ENCODE measurements around the gene EFCAB12. TPM values are rescaled to one million over a fixed set of nuclear protein-coding genes. Genes with fewer than 3 reads are reported as not detected.

The EFCAB12 gene
- total RNA-seq, 1 donor from 2014 or later: 0.34 TPM

GRCh38 chr3:129441215-129441614, 12.8 kb upstream of the EFCAB12 start:
- H3K27ac Mint-ChIP-seq: peak overlapping the region; percentile 98
- no peak for DNase-seq (ENCODE audit: low spot score)
- intact Hi-C loops (cut with micrococcal nuclease): loop anchor here (2.0 to 10.0 kb wide), 8 partner anchors 124 to 789 kb away; partner anchors contain the start of genes PLXND1, RAB43, RPN1 and TMCC1
- peak overlapping the region; percentile 89 for H3K4me3 Mint-ChIP-seq
- H3K9me3 Mint-ChIP-seq: no peaks in the 10 kb centered on the region
- H3K27me3 Mint-ChIP-seq (ENCODE audit: insufficient read depth): no peaks in the 10 kb centered on the region
- H3K36me3 Mint-ChIP-seq (ENCODE audit: low read depth): peaks cover 14% of the 10 kb centered on the region
- peaks cover 51% of the 10 kb centered on the region for H3K4me1 Mint-ChIP-seq (ENCODE audit: low read depth)

DNA sequence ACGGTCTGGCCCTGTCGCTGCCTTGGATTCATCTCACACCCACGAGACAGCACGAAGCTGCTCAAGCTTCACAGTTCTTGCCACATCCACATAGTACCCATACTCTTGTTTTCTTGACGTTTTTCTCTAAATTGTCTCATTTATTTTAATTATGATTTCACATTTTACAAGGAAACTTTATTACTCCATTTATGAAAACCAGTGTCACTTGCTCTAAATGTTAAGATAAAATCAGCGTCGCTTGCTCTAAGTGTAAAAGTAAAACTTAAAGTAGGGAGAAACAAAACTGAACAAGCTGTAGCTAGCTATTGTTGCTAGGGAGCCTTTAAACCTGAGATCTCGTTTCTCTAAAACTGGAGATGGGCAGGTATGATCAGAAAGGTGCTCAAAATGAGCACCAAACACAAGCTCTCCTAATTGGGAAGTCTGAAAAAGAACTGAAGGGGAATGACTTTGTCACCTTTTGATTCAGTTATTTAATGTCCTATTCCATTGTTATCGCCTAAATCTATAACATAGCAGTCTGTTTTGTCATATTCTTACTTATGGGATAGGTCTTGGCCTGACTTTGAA, 12.3 kb upstream of the EFCAB12 start:
- intact Hi-C loops (cut with micrococcal nuclease): loop anchor here (1.0 to 10.0 kb wide), 14 partner anchors 10 to 788 kb away; partner anchors contain the start of genes EFCAB12, HMCES, ISY1 and PLXND1
- Mint-ChIP-seq H3K36me3 (ENCODE audit: low read depth) (peaks cover 15% of the 10 kb centered on the region), H3K9me3 (no peaks in the 10 kb centered on the region), H3K4me3 (peak overlapping the region; percentile 89), H3K4me1 (ENCODE audit: low read depth) (peaks cover 56% of the 10 kb centered on the region), H3K27ac (peak overlapping the region; percentile 98), H3K27me3 (ENCODE audit: insufficient read depth) (no peaks in the 10 kb centered on the region)
- DNase-seq (ENCODE audit: low spot score): no peak

DNA sequence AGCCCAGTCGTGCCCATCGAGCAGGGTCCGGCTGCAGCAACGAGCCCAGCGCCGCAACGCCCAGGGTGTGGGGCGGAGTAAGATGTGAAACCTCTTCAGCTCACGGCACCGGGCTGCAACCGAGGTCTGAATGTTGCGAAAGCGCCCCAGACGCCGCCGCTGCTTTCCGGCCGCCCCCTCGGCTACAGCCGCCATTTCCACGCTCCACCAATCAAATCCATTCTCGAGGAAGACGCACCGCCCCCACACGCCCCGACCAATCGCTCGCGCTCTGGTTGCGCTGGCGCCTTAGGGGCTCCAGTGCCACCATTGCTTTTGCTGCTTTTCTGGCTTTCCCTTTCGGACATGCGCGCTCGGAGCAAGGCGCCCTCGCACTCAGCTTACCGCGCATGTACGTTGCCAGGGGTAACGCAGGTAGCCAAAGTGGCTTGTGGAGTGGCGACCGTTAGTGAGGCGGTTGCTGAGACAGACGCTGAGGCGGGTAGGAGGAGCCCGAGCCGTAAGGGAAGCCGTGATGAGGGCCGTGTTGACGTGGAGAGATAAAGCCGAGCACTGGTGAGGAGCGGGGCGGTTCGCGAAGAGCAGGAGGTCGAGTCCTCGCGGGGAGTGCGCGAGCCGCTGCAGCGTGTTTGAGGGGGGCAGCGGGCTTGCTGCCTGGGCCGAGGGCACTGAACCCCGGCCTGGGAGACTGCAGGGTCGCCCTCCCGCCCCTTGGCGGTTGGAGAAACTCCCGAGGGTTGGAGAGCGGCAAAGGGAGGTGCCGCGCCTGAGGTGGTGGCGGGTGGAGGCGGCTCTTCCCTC, 11.6 kb upstream of the EFCAB12 start, which contains the start of the genes IFT122 and MBD4:
Gene IFT122, plus strand, starts transcription at position 408 of the 801 bp plus-strand sequence. Its CDS starts 107 bp downstream, at position 515.
Gene MBD4, minus strand, starts transcription at position 132 of the 801 bp plus-strand sequence. Its CDS starts 115 bp downstream, at position 17.
- H3K4me3 Mint-ChIP-seq: peak within 1 kb of the TSS; percentile 89
- H3K4me1 Mint-ChIP-seq (ENCODE audit: low read depth): peaks cover 63% of the 10 kb centered on the region
- peak within 1 kb of the TSS; percentile 98 for H3K27ac Mint-ChIP-seq
- peak; percentile 100 for DNase-seq (ENCODE audit: low spot score)
- peaks cover 20% of the 10 kb centered on the region for H3K36me3 Mint-ChIP-seq (ENCODE audit: low read depth)
- H3K9me3 Mint-ChIP-seq: no peaks in the 10 kb centered on the region
- intact Hi-C loops (cut with micrococcal nuclease): loop anchor here (1.0 to 10.0 kb wide), 15 partner anchors 10 to 1457 kb away; partner anchors contain the start of genes EFCAB12, HMCES, ISY1 and PLXND1
- H3K27me3 Mint-ChIP-seq (ENCODE audit: insufficient read depth): no peaks in the 10 kb centered on the region

DNA sequence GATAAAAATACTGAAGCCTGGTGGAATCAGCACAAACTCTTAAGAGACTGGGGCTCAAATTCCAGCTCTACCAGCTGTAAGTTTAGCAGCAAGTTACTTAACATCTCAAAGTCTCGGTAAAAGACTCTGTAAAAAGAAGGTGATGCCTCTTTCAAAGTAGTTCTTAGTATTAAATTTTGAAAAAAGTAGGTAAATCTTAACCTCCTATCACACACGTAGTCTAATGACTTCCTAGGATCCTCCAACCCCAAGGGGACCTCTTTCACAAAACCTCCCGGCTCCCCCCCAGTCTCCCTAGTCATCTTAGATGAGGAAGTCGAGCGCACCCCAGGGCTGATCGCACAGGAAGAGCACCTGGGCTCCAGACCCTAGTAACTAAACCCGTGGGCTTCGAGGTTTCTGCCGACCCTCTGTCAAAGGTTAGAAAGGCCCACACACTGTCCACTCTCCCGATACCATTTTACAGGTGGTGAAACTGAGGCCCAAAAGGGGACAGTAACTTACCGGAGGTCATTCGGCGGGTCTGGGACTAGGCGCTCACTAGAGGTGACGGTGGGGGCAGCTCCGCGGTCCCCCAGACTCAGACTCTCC, 10.9 kb upstream of the EFCAB12 start:
- peaks cover 69% of the 10 kb centered on the region for H3K4me1 Mint-ChIP-seq (ENCODE audit: low read depth)
- no peaks in the 10 kb centered on the region for H3K27me3 Mint-ChIP-seq (ENCODE audit: insufficient read depth)
- no peak for DNase-seq (ENCODE audit: low spot score)
- peak overlapping the region; percentile 98 for H3K27ac Mint-ChIP-seq
- peak overlapping the region; percentile 89 for H3K4me3 Mint-ChIP-seq
- peaks cover 21% of the 10 kb centered on the region for H3K36me3 Mint-ChIP-seq (ENCODE audit: low read depth)
- no peaks in the 10 kb centered on the region for H3K9me3 Mint-ChIP-seq
- intact Hi-C loops (cut with micrococcal nuclease): loop anchor here (5.0 kb wide), 1 partner anchor 1458 kb away; no protein-coding TSS in a partner anchor

- Mint-ChIP-seq H3K9me3 (no peaks in the 10 kb centered on the region), H3K27me3 (ENCODE audit: insufficient read depth) (no peaks in the 10 kb centered on the region), H3K4me1 (ENCODE audit: low read depth) (peaks cover 61% of the 10 kb centered on the region), H3K4me3 (no peak overlapping the region), H3K36me3 (ENCODE audit: low read depth) (peaks cover 44% of the 10 kb centered on the region), H3K27ac (no peak overlapping the region)
- intact Hi-C loops (cut with micrococcal nuclease): loop anchor here (5.0 kb wide), 1 partner anchor 1462 kb away; no protein-coding TSS in a partner anchor
- DNase-seq (ENCODE audit: low spot score): no peak
These were observed 6.9 kb upstream of the EFCAB12 start for GRCh38 chr3:129435367-129435766.

- H3K4me1 Mint-ChIP-seq (ENCODE audit: low read depth): peaks cover 70% of the 10 kb centered on the region
- intact Hi-C loops (cut with micrococcal nuclease): no loop called here
These were observed 5.7 kb upstream of the EFCAB12 start for GRCh38 chr3:129434140-129434539.

DNA sequence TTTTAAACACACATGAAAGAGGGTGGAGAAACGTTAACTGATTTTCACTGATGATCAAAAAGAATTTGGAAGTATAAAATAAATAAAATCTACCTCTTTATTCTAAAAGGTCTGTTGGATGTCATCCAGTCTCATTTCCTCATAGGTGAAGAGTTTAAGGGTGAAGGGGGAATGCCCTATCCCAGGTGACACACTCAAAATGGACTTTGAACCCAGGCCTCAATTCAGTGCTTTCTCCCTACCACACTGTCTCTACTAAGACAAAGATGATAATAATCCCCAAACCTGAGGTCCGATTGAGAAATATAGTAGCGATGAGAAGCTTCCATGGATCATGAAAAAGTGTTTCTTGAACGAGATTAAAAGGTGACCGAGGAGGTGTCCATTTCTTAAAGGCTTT, 5.1 kb upstream of the EFCAB12 start:
- peaks cover 74% of the 10 kb centered on the region for H3K4me1 Mint-ChIP-seq (ENCODE audit: low read depth)
- no peak for DNase-seq (ENCODE audit: low spot score)
- no peaks in the 10 kb centered on the region for H3K9me3 Mint-ChIP-seq
- H3K27ac Mint-ChIP-seq: no peak overlapping the region
- intact Hi-C loops (cut with micrococcal nuclease): no loop called here
- H3K4me3 Mint-ChIP-seq: no peak overlapping the region
- no peaks in the 10 kb centered on the region for H3K27me3 Mint-ChIP-seq (ENCODE audit: insufficient read depth)
- peaks cover 50% of the 10 kb centered on the region for H3K36me3 Mint-ChIP-seq (ENCODE audit: low read depth)

More at GRCh38 chr3:129434140-129434539, 5.7 kb upstream of the EFCAB12 start:
- peaks cover 46% of the 10 kb centered on the region for H3K36me3 Mint-ChIP-seq (ENCODE audit: low read depth)
- no peak overlapping the region for H3K27ac Mint-ChIP-seq
- no peak overlapping the region for H3K4me3 Mint-ChIP-seq
- no peaks in the 10 kb centered on the region for H3K27me3 Mint-ChIP-seq (ENCODE audit: insufficient read depth)
- DNase-seq (ENCODE audit: low spot score): no peak
- H3K9me3 Mint-ChIP-seq: no peaks in the 10 kb centered on the region

GRCh38 chr3:129432671-129433070, 4.2 kb upstream of the EFCAB12 start:
- Mint-ChIP-seq H3K27me3 (ENCODE audit: insufficient read depth) (peaks cover 4% of the 10 kb centered on the region), H3K4me3 (no peak overlapping the region), H3K9me3 (no peaks in the 10 kb centered on the region), H3K4me1 (ENCODE audit: low read depth) (peaks cover 74% of the 10 kb centered on the region), H3K36me3 (ENCODE audit: low read depth) (peaks cover 47% of the 10 kb centered on the region), H3K27ac (no peak overlapping the region)
- DNase-seq (ENCODE audit: low spot score): no peak
- intact Hi-C loops (cut with micrococcal nuclease): no loop called here

DNA sequence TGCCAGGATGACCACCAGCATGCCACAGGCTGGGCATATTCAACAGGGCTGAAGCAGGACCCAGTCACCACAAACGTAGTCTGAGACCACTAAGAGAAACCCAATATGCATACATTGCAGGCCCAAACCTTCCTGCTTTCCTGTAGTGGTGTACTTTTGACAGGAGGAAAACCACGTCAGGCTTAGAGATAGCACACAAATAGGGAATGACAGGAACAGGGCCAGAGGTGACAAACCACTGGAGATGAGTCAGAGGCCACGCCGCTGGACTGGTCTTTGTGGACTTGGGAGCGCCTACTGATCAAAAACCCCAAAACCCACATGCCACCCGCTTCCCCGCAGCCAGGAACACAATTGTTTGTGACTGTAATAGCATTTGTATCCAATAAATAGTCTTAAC, 3.6 kb upstream of the EFCAB12 start:
- Mint-ChIP-seq H3K36me3 (ENCODE audit: low read depth) (peaks cover 44% of the 10 kb centered on the region), H3K4me3 (no peak overlapping the region), H3K4me1 (ENCODE audit: low read depth) (peaks cover 72% of the 10 kb centered on the region), H3K9me3 (no peaks in the 10 kb centered on the region), H3K27ac (no peak overlapping the region), H3K27me3 (ENCODE audit: insufficient read depth) (peaks cover 4% of the 10 kb centered on the region)
- no peak for DNase-seq (ENCODE audit: low spot score)
- intact Hi-C loops (cut with micrococcal nuclease): no loop called here

DNA sequence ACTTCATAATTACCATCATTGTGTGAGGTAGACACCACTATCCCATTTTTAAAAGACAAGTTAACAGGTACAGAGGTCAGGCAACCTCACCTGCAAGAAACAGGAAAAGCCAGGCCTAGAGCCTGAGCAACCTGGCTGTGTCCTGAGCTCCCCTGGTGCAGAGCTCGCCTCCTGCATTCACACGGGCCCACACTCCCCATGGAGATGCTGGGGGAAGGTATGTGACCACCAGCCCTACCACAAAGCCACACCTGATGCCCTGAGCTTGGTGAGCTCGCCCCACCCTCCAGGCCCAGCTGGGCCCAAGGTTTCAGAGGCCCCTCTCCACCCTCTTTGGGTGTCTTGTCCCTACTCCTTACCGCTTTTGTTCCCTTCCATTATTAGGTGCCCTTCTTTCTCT, 1.2 kb upstream of the EFCAB12 start:
- peaks cover 30% of the 10 kb centered on the region for H3K36me3 Mint-ChIP-seq (ENCODE audit: low read depth)
- no peak for DNase-seq (ENCODE audit: low spot score)
- no peaks in the 10 kb centered on the region for H3K9me3 Mint-ChIP-seq
- peak overlapping the region; percentile 69 for H3K27ac Mint-ChIP-seq
- H3K4me1 Mint-ChIP-seq (ENCODE audit: low read depth): peaks cover 51% of the 10 kb centered on the region
- intact Hi-C loops (cut with micrococcal nuclease): loop anchor here (2.0 kb wide), 1 partner anchor 113 kb away; a partner anchor contains a TSS
- H3K4me3 Mint-ChIP-seq: no peak overlapping the region
- H3K27me3 Mint-ChIP-seq (ENCODE audit: insufficient read depth): peaks cover 4% of the 10 kb centered on the region

DNA sequence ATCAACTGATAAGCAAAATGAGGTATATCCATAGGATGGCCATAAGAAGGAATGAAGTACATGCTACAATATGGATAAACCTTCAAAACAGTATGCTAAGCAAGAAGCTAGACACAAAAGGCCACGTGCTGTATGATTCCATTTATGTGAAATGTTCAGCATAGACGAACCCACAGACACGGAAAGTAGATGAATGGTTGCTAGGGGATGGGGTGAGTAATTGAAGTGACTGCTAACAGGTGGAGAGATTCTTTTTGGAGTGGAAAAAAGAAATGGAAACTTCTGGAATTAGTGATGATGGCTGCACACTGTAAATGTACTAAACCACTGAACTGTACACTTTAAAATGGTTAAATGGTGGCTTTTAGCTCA, 630 bp upstream of the EFCAB12 start:
- Mint-ChIP-seq H3K27me3 (ENCODE audit: insufficient read depth) (peaks cover 4% of the 10 kb centered on the region), H3K4me3 (peak overlapping the region; percentile 41), H3K27ac (peak overlapping the region; percentile 69), H3K4me1 (ENCODE audit: low read depth) (peaks cover 52% of the 10 kb centered on the region), H3K36me3 (ENCODE audit: low read depth) (peaks cover 27% of the 10 kb centered on the region), H3K9me3 (no peaks in the 10 kb centered on the region)
- intact Hi-C loops (cut with micrococcal nuclease): loop anchor here (2.0 kb wide), 1 partner anchor 112 kb away; a partner anchor contains a TSS
- no peak for DNase-seq (ENCODE audit: low spot score)

DNA sequence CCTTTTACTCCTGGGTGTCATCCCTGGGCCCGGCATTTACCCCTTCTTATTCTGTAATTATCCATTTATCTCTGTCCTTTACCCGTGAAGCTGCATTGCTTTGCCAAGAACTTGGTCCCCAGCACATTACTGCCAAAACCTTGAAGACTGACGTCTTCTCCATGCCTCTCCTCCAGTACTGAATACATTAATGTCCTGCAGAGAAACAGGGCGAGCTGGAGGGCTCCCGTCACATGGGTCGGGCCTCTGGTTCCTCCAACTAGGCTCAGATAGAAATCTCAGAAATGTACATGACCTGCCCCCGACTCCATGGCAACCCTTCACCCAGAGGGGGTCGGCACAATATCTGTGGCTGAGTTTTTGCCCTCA, 445 bp downstream of the EFCAB12 start:
- Mint-ChIP-seq H3K4me1 (ENCODE audit: low read depth) (peaks cover 51% of the 10 kb centered on the region), H3K36me3 (ENCODE audit: low read depth) (peaks cover 23% of the 10 kb centered on the region), H3K27ac (no peak overlapping the region), H3K9me3 (no peaks in the 10 kb centered on the region), H3K27me3 (ENCODE audit: insufficient read depth) (peaks cover 4% of the 10 kb centered on the region), H3K4me3 (peak overlapping the region; percentile 41)
- intact Hi-C loops (cut with micrococcal nuclease): loop anchor here (1.0 to 2.0 kb wide), 3 partner anchors 12 to 111 kb away; partner anchors contain the start of gene IFT122
- DNase-seq (ENCODE audit: low spot score): no peak

Data from activated T-helper 1 cell treated with anti-CD3 and anti-CD28 coated beads, Interleukin-12 subunit alpha, Interleukin-12 subunit beta, Interleukin-2, Interleukin-4 antibody, amounts not matched to agents 30 ng/mL and 10 ng/mL and 1 ng/mL, durations not matched to agents 14 hours and 24 hours and 36 hours (primary cell).